DND-41 (cell line): ENCODE measurements around the gene MYO1H.

ENCODE experiments used
- EZH2 ChIP-seq: IDR thresholded peaks from 3 replicates; pipeline ENCODE4 v1.6.1; 2012; ENCODE audit warnings: borderline replicate concordance, low read depth, mild to moderate bottlenecking, moderate library complexity, low read length, inconsistent platforms; ENCODE audit not compliant: severe bottlenecking
- TF ChIP-seq, protein P1 (sequence below): IDR thresholded peaks from 2 replicates; pipeline ENCODE4 v1.5.1; 2012; ENCODE audit warnings: borderline replicate concordance, low read length, moderate library complexity, mild to moderate bottlenecking; ENCODE audit not compliant: poor library complexity, severe bottlenecking; ENCODE audit errors: extremely low read depth

DNA sequence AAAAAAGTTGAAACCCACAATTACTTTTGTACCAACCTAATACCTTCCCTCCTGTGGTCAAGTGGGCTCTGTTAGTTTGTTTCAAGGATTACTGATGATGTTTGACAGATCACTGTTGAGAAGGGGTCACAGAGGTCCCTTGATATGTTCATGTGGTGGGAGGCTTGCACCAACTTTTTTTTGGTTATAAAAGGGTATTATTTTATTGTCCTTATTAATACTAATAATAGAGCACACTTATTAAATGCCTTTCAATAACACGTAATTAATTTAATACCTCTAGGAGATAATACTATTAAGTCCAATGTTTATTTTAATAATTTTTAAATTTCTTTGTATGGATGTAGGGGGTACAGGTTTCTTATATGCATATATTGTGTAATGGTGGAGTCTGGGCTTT is 134.2 kb downstream of the MYO1H start:
- TF ChIP-seq, protein P1, sequence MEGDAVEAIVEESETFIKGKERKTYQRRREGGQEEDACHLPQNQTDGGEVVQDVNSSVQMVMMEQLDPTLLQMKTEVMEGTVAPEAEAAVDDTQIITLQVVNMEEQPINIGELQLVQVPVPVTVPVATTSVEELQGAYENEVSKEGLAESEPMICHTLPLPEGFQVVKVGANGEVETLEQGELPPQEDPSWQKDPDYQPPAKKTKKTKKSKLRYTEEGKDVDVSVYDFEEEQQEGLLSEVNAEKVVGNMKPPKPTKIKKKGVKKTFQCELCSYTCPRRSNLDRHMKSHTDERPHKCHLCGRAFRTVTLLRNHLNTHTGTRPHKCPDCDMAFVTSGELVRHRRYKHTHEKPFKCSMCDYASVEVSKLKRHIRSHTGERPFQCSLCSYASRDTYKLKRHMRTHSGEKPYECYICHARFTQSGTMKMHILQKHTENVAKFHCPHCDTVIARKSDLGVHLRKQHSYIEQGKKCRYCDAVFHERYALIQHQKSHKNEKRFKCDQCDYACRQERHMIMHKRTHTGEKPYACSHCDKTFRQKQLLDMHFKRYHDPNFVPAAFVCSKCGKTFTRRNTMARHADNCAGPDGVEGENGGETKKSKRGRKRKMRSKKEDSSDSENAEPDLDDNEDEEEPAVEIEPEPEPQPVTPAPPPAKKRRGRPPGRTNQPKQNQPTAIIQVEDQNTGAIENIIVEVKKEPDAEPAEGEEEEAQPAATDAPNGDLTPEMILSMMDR, result no peak
- no peak for TF ChIP-seq EZH2
